Liver (tissue), 9 donors: ENCODE results near the gene HOXA4. TPM values are rescaled to one million over a fixed set of nuclear protein-coding genes. Genes with fewer than 3 reads are reported as not detected.

ENCODE experiments used
- DNase-seq: peaks from one replicate; pipeline ENCODE4 v3.0.0-alpha.2; 2017; ENCODE audit warnings: low spot score
- H3K27ac ChIP-seq, 2 donors: one replicate each; pipeline ENCODE4 v1.7.0; 2013; ENCODE audit warnings: inconsistent platforms in 2 of 2, low read length in 2 of 2, control low read depth in 1 of 2, low read depth in 1 of 2, mild to moderate bottlenecking in 1 of 2
- H3K27me3 ChIP-seq, 4 donors: one replicate each; pipeline versions ENCODE4 v1.6.1 to v1.7.0; 2013; ENCODE audit warnings: low read length in 3 of 4, inconsistent platforms in 1 of 4, mild to moderate bottlenecking in 1 of 4, moderate library complexity in 1 of 4; ENCODE audit not compliant: control insufficient read depth in 4 of 4, insufficient read depth in 4 of 4
- H3K36me3 ChIP-seq, 4 donors: one replicate each; pipeline versions ENCODE4 v1.6.1 to v1.7.0; 2013; ENCODE audit warnings: low read length in 3 of 4, mild to moderate bottlenecking in 3 of 4, low read depth in 1 of 4, moderate library complexity in 1 of 4; ENCODE audit not compliant: control insufficient read depth in 4 of 4, insufficient read depth in 3 of 4
- H3K4me1 ChIP-seq, 4 donors: one replicate each; pipeline versions ENCODE4 v1.6.1 to v1.7.0; 2013; ENCODE audit warnings: low read length in 3 of 4, mild to moderate bottlenecking in 3 of 4, moderate library complexity in 1 of 4; ENCODE audit not compliant: control insufficient read depth in 4 of 4, insufficient read depth in 4 of 4
- H3K4me3 ChIP-seq, 3 donors: one replicate each; pipeline versions ENCODE4 v1.6.1 to v1.7.0; 2013; ENCODE audit warnings: low read length in 3 of 3, control low read depth in 1 of 3, low read depth in 1 of 3, mild to moderate bottlenecking in 1 of 3
- H3K9ac ChIP-seq, 2 donors: one replicate each; pipeline ENCODE4 v1.7.0; 2013; ENCODE audit warnings: low read length in 2 of 2, mild to moderate bottlenecking in 2 of 2, moderate library complexity in 2 of 2, control low read depth in 1 of 2, low read depth in 1 of 2
- H3K9me3 ChIP-seq, 4 donors: one replicate each; pipeline versions ENCODE4 v1.6.1 to v1.7.0; 2013; ENCODE audit warnings: low read length in 3 of 4; ENCODE audit not compliant: control insufficient read depth in 4 of 4
- CTCF ChIP-seq: fragments of 150-350 bp; IDR thresholded peaks from 2 replicates; pipeline ENCODE4 v1.5.1; 2017; ENCODE audit warnings: improper control_type of control experiment, low read depth, low read length; ENCODE audit not compliant: missing input control
- FOXA1 ChIP-seq: IDR thresholded peaks from 2 replicates; pipeline ENCODE4 v1.6.1; 2016; ENCODE audit warnings: antibody characterized with exemption
- FOXA2 ChIP-seq: IDR thresholded peaks from 2 replicates; pipeline ENCODE4 v1.6.1; 2016; ENCODE audit warnings: antibody characterized with exemption
- GABPA ChIP-seq, 2 donors: IDR thresholded peaks in 1 of 2; conservative IDR thresholded peaks in 1 of 2; 2 replicates each; pipeline ENCODE4 v1.6.1; 2016; ENCODE audit warnings: antibody characterized with exemption in 2 of 2, mild to moderate bottlenecking in 1 of 2, moderate library complexity in 1 of 2
- HNF4A ChIP-seq, 2 donors: conservative IDR thresholded peaks; 2 replicates each; pipeline ENCODE4 v1.6.1; 2016; ENCODE audit warnings: antibody characterized with exemption in 2 of 2, mild to moderate bottlenecking in 2 of 2
- HNF4G ChIP-seq: IDR thresholded peaks from 2 replicates; pipeline ENCODE4 v1.6.1; 2016; ENCODE audit warnings: antibody characterized with exemption
- JUND ChIP-seq, 2 donors: IDR thresholded peaks; 2 replicates each; pipeline ENCODE4 v1.6.1; 2016; ENCODE audit warnings: antibody characterized with exemption in 2 of 2
- NR2F2 ChIP-seq: IDR thresholded peaks from 2 replicates; pipeline ENCODE4 v1.6.1; 2016; ENCODE audit warnings: antibody characterized with exemption
- RAD21 ChIP-seq, 2 donors: IDR thresholded peaks; 2 replicates each; pipeline ENCODE4 v1.6.1; 2016; ENCODE audit warnings: antibody characterized with exemption in 2 of 2, mild to moderate bottlenecking in 2 of 2
- RXRA ChIP-seq, 2 donors: IDR thresholded peaks; 2 replicates each; pipeline ENCODE4 v1.6.1; 2017 to 2018; ENCODE audit warnings: antibody characterized with exemption in 2 of 2, mild to moderate bottlenecking in 1 of 2
- SP1 ChIP-seq: IDR thresholded peaks from 2 replicates; pipeline ENCODE4 v1.6.1; 2018; ENCODE audit warnings: antibody characterized with exemption, mild to moderate bottlenecking
- TAF1 ChIP-seq: conservative IDR thresholded peaks from 2 replicates; pipeline ENCODE4 v1.6.1; 2016; ENCODE audit warnings: antibody characterized with exemption, mild to moderate bottlenecking
- YY1 ChIP-seq: IDR thresholded peaks from 2 replicates; pipeline ENCODE4 v1.6.1; 2016; ENCODE audit warnings: antibody characterized with exemption, mild to moderate bottlenecking
- ZBTB33 ChIP-seq: IDR thresholded peaks from 2 replicates; pipeline ENCODE4 v1.6.1; 2016; ENCODE audit warnings: antibody characterized with exemption
- WGBS: extraction: QIAGEN DNeasy Blood & Tissue Kit; methylation state at CpG from one replicate; pipeline ENCODE4 v1.1.7; 2013; 5-methylcytosine and 5-hydroxymethylcytosine counted together
- polyA plus RNA-seq, 2 donors: library from polyadenylated mRNA; stranded (reverse) in 1 of 2; unstranded in 1 of 2; fragments of 200-250 nt in 1 of 2; fragments of >200 nt in 1 of 2; fragmentation: Nextera tagmentation in 1 of 2; extraction: Ambion mirVana in 1 of 2; gene quantifications; one replicate each; pipeline versions ENCODE4 v1.2.1 to v1.2.3, GENCODE V29; 2013 to 2015
- total RNA-seq, 2 donors: library from RNA; depleted of rRNA; stranded (reverse); fragments of >200 nt; gene quantifications; one replicate each; pipeline ENCODE4 v1.2.3, GENCODE V29; 2014
- TF ChIP-seq, protein P1 (sequence below): IDR thresholded peaks from 2 replicates; pipeline ENCODE4 v1.6.1; 2016; ENCODE audit warnings: antibody characterized with exemption, mild to moderate bottlenecking
- TF ChIP-seq, protein P2 (sequence below): IDR thresholded peaks from 2 replicates; pipeline ENCODE4 v1.6.1; 2016; ENCODE audit warnings: antibody characterized with exemption
- TF ChIP-seq, protein P3 (sequence below): IDR thresholded peaks from 2 replicates; pipeline ENCODE4 v1.6.1; 2016; ENCODE audit warnings: antibody characterized with exemption
- donor health status: healthy.
- donor health status: healthy.
- donor health status: healthy.
- donor health status: healthy.
- donor health status: healthy.

The HOXA4 gene
- total and polyA plus RNA-seq, 4 donors: 0.17 to 1.1 (median 0.30) TPM

DNA sequence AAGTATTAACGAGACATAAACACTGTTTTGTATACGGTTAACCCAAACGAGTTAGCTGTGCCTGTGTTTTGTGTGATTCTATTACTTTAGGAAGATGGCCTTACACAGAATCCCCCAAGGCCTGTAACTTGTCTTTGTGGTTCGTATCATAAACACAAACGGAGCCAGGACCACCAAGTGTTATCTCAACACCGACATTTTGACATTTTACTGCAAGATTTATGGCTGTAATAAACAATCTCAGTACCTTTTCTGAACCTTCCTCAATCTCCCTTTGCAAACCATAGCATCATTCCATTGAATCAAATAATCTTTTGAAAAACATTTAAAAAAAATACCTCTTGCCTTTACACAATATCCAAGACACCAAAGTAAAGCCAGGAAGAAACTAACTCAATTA lies 2.4 kb upstream of the HOXA4 start:
- DNase-seq: no peak
- Histone ChIP-seq H3K27ac (no peak overlapping the region), H3K9ac (no peak overlapping the region), H3K9me3 (peaks cover 0 to 2% (median 0%) of the 10 kb centered on the region in 4 donors), H3K4me3 (no peak overlapping the region), H3K4me1 (peaks cover 0 to 9% (median 1%) of the 10 kb centered on the region in 4 donors), H3K36me3 (no peaks in the 10 kb centered on the region), H3K27me3 (peaks cover 0 to 19% (median 9%) of the 10 kb centered on the region in 4 donors)
- TF ChIP-seq TAF1 (no peak), NR2F2 (no peak), GABPA (IDR thresholded peaks at IDR 0.05 in 1 of 2, conservative IDR thresholded peaks at IDR 0.05 in 1 of 2) (no peak), HNF4A (conservative IDR thresholded peaks at IDR 0.05) (no peak), FOXA2 (no peak), JUND (IDR thresholded peaks at IDR 0.05) (no peak), YY1 (no peak), RAD21 (IDR thresholded peaks at IDR 0.05) (no peak), RXRA (IDR thresholded peaks at IDR 0.05) (no peak), FOXA1 (no peak), SP1 (no peak), ZBTB33 (no peak), CTCF (no peak)
- TF ChIP-seq, protein P1, sequence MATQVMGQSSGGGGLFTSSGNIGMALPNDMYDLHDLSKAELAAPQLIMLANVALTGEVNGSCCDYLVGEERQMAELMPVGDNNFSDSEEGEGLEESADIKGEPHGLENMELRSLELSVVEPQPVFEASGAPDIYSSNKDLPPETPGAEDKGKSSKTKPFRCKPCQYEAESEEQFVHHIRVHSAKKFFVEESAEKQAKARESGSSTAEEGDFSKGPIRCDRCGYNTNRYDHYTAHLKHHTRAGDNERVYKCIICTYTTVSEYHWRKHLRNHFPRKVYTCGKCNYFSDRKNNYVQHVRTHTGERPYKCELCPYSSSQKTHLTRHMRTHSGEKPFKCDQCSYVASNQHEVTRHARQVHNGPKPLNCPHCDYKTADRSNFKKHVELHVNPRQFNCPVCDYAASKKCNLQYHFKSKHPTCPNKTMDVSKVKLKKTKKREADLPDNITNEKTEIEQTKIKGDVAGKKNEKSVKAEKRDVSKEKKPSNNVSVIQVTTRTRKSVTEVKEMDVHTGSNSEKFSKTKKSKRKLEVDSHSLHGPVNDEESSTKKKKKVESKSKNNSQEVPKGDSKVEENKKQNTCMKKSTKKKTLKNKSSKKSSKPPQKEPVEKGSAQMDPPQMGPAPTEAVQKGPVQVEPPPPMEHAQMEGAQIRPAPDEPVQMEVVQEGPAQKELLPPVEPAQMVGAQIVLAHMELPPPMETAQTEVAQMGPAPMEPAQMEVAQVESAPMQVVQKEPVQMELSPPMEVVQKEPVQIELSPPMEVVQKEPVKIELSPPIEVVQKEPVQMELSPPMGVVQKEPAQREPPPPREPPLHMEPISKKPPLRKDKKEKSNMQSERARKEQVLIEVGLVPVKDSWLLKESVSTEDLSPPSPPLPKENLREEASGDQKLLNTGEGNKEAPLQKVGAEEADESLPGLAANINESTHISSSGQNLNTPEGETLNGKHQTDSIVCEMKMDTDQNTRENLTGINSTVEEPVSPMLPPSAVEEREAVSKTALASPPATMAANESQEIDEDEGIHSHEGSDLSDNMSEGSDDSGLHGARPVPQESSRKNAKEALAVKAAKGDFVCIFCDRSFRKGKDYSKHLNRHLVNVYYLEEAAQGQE: no peak
- TF ChIP-seq, protein P2, sequence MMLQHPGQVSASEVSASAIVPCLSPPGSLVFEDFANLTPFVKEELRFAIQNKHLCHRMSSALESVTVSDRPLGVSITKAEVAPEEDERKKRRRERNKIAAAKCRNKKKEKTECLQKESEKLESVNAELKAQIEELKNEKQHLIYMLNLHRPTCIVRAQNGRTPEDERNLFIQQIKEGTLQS: no peak
- WGBS: 31% methylated on average over 6 of the region's 6 CpGs

DNA sequence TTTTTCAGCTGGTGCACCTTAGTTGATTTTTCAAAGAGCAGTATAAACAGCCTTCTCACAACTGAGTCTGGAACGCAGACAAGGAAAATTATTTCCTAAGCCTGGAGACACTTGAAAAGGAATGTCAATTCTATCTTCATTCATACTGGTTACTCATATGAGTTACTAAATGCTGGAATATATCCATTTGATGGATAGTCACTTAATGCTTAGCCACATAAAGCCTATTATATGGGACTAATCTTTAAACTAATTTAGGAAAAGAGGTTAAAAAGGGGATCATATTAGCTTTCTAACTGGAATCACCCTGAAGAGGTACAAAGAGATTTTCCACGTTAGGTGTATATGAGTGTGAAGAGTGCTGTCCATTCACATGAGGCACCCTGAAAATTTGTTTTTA lies 1.7 kb upstream of the HOXA4 start:
- Histone ChIP-seq H3K27ac (no peak overlapping the region), H3K36me3 (no peaks in the 10 kb centered on the region), H3K4me1 (peaks cover 0 to 9% (median 1%) of the 10 kb centered on the region in 4 donors), H3K9ac (no peak overlapping the region), H3K9me3 (peaks cover 0 to 2% (median 0%) of the 10 kb centered on the region in 4 donors), H3K4me3 (no peak overlapping the region), H3K27me3 (peaks cover 0 to 19% (median 8%) of the 10 kb centered on the region in 4 donors)
- no peak for DNase-seq
- 30% methylated on average over 2 of the region's 2 CpGs for WGBS
- TF ChIP-seq SP1 (no peak), RXRA (IDR thresholded peaks at IDR 0.05) (no peak), CTCF (no peak), JUND (IDR thresholded peaks at IDR 0.05) (no peak), HNF4G (no peak), FOXA2 (no peak), ZBTB33 (no peak)
- TF ChIP-seq, protein P3, sequence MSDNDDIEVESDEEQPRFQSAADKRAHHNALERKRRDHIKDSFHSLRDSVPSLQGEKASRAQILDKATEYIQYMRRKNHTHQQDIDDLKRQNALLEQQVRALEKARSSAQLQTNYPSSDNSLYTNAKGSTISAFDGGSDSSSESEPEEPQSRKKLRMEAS: no peak
